Transverse colon (tissue), 3 donors: ENCODE results near the gene LEFTY1.

Experiments used
- EP300 ChIP-seq: sonication (generic); formaldehyde crosslinking; IDR thresholded peaks from one replicate; pipeline ENCODE4 v1.6.1; 2017; ENCODE audit warnings: antibody characterized with exemption, low read depth
- POLR2A ChIP-seq: fragments of 450-650 bp; IDR thresholded peaks from one replicate; pipeline ENCODE4 v1.6.1; 2016; ENCODE audit warnings: antibody characterized with exemption, mild to moderate bottlenecking, moderate library complexity
- TF ChIP-seq, protein P1 (sequence below), 5 experiments: fragments of 200-600 bp in 3 of 5; fragments of 450-650 bp in 2 of 5; sonication (generic) in 3 of 5; IDR thresholded peaks; 1 replicate in 2 of 5; 2 replicates in 3 of 5; pipeline ENCODE4 v1.5.1; 2016 to 2017; ENCODE audit warnings: antibody characterized with exemption in 5 of 5, inconsistent platforms in 3 of 5, mild to moderate bottlenecking in 2 of 5, moderate library complexity in 1 of 5

DNA sequence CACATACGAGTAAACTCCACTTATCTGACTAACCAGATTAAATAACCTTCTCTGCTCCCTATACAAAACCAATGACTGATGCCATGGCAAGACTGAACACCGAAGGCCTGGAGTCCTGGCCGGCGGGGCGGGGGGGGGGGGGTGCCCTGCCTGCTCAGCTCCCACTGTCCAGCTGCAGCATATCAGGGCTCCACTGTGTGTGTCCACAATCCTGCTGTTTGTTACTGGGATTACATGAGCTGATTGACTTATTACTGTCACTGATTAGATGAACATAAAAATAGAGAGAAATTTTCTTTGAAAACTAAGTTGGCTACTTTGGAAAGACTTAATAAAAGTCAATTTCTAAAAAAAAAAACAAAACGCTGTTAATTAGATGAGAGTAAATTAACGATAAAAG is 31.7 kb downstream of the LEFTY1 start:
- TF ChIP-seq, protein P1, sequence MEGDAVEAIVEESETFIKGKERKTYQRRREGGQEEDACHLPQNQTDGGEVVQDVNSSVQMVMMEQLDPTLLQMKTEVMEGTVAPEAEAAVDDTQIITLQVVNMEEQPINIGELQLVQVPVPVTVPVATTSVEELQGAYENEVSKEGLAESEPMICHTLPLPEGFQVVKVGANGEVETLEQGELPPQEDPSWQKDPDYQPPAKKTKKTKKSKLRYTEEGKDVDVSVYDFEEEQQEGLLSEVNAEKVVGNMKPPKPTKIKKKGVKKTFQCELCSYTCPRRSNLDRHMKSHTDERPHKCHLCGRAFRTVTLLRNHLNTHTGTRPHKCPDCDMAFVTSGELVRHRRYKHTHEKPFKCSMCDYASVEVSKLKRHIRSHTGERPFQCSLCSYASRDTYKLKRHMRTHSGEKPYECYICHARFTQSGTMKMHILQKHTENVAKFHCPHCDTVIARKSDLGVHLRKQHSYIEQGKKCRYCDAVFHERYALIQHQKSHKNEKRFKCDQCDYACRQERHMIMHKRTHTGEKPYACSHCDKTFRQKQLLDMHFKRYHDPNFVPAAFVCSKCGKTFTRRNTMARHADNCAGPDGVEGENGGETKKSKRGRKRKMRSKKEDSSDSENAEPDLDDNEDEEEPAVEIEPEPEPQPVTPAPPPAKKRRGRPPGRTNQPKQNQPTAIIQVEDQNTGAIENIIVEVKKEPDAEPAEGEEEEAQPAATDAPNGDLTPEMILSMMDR (IDR thresholded peaks at IDR 0.05), result no peak
- TF ChIP-seq EP300 (no peak), POLR2A (no peak)
